Glutamatergic neuron (in vitro differentiated cells): ENCODE results near the gene EIF1AX. TPM values are rescaled to one million over a fixed set of nuclear protein-coding genes. Genes with fewer than 3 reads are reported as not detected.

Experiments used
- DNase-seq: peaks from one replicate; pipeline ENCODE4 v3.0.0; 2022
- H3K27ac Mint-ChIP-seq: one replicate; pipeline ENCODE4 v1.8.0; 2020; ENCODE audit warnings: mild to moderate bottlenecking, mixed read lengths, inconsistent platforms; ENCODE audit not compliant: unreplicated experiment
- H3K27me3 Mint-ChIP-seq: one replicate; pipeline ENCODE4 v1.8.0; 2020; ENCODE audit warnings: mild to moderate bottlenecking, moderate library complexity, mixed read lengths, inconsistent platforms; ENCODE audit not compliant: unreplicated experiment
- H3K36me3 Mint-ChIP-seq: one replicate; pipeline ENCODE4 v1.8.0; 2020; ENCODE audit warnings: mild to moderate bottlenecking, mixed read lengths, inconsistent platforms; ENCODE audit not compliant: unreplicated experiment
- H3K4me1 Mint-ChIP-seq: one replicate; pipeline ENCODE4 v1.8.0; 2020; ENCODE audit warnings: mild to moderate bottlenecking, low read depth, mixed read lengths, inconsistent platforms; ENCODE audit not compliant: unreplicated experiment
- H3K4me3 Mint-ChIP-seq: one replicate; pipeline ENCODE4 v1.8.0; 2020; ENCODE audit warnings: mild to moderate bottlenecking, mixed read lengths, inconsistent platforms; ENCODE audit not compliant: unreplicated experiment
- H3K9me3 Mint-ChIP-seq: one replicate; pipeline ENCODE4 v1.8.0; 2020; ENCODE audit warnings: mild to moderate bottlenecking, moderate library complexity, mixed read lengths, inconsistent platforms; ENCODE audit not compliant: unreplicated experiment
- CTCF ChIP-seq: fragments of 200-600 bp; sonication (generic); IDR thresholded peaks from one replicate; pipeline ENCODE4 v1.5.0; 2021; ENCODE audit not compliant: partially characterized antibody, unreplicated experiment
- long read RNA-seq: library from polyadenylated mRNA; unstranded; transcript quantifications from one replicate; pipeline ENCODE4 v2.0.0, GENCODE V29; 2020; ENCODE audit not compliant: unreplicated experiment
- total RNA-seq: library from RNA; stranded (reverse); fragmentation: NEBNext Ultra II Directional; extraction: Animal tissue kit (Norgen Biotek cat#: 25700); gene quantifications from one replicate; pipeline ENCODE4 v1.2.1, GENCODE V29; 2021; ENCODE audit not compliant: unreplicated experiment

The EIF1AX gene
- total RNA-seq = 107 TPM
- long read RNA-seq, full-length matches to known transcripts = 62 of 71 reads
- long read RNA-seq, partial matches to known transcripts = 1 of 71 reads
- long read RNA-seq, other reads (novel, unspliced or antisense) = 8 of 71 reads

GRCh38 chrX:20141281-20142220 is at the start of gene EIF1AX:
Gene EIF1AX, minus strand, starts transcription at chrX:20141838. Its CDS starts 198 bp downstream, at chrX:20141640.
- H3K27me3 Mint-ChIP-seq = no peaks in the 10 kb centered on the region
- H3K27ac Mint-ChIP-seq = peak within 1 kb of the TSS; percentile 68
- peaks cover 7% of the 10 kb centered on the region for H3K4me1 Mint-ChIP-seq
- DNase-seq = peak; percentile 92
- TF ChIP-seq CTCF = no peak
- no peaks in the 10 kb centered on the region for H3K36me3 Mint-ChIP-seq
- H3K4me3 Mint-ChIP-seq = peak within 1 kb of the TSS; percentile 94
- H3K9me3 Mint-ChIP-seq = peaks cover 2% of the 10 kb centered on the region

GRCh38 chrX:20189171-20189570 is 47.5 kb upstream of the EIF1AX start:
- H3K36me3 Mint-ChIP-seq = no peaks in the 10 kb centered on the region
- H3K4me1 Mint-ChIP-seq = no peaks in the 10 kb centered on the region
- H3K9me3 Mint-ChIP-seq = no peaks in the 10 kb centered on the region
- H3K27ac Mint-ChIP-seq = no peak overlapping the region
- H3K4me3 Mint-ChIP-seq = no peak overlapping the region
- H3K27me3 Mint-ChIP-seq = peaks cover 2% of the 10 kb centered on the region
- no peak for DNase-seq
- no peak for TF ChIP-seq CTCF

GRCh38 chrX:20181598-20182329 is 40.1 kb upstream of the EIF1AX start:
- Mint-ChIP-seq H3K4me3 (no peak overlapping the region), H3K9me3 (no peaks in the 10 kb centered on the region), H3K27ac (no peak overlapping the region), H3K4me1 (no peaks in the 10 kb centered on the region), H3K27me3 (peaks cover 2% of the 10 kb centered on the region), H3K36me3 (no peaks in the 10 kb centered on the region)
- TF ChIP-seq CTCF = no peak
- DNase-seq = no peak

- no peak for TF ChIP-seq CTCF
- no peak overlapping the region for H3K4me3 Mint-ChIP-seq
- DNase-seq = no peak
- peaks cover 2% of the 10 kb centered on the region for H3K27me3 Mint-ChIP-seq
- no peaks in the 10 kb centered on the region for H3K9me3 Mint-ChIP-seq
- H3K36me3 Mint-ChIP-seq = no peaks in the 10 kb centered on the region
- no peak overlapping the region for H3K27ac Mint-ChIP-seq
- no peaks in the 10 kb centered on the region for H3K4me1 Mint-ChIP-seq
These were observed 35.5 kb upstream of the EIF1AX start for GRCh38 chrX:20177093-20177492.
